ENCODE results near the gene ERVV-1.
"Not testable (repeated sequence)": the region's sequence is repeated elsewhere in the genome, so short reads cannot be mapped to it uniquely, and the experiment has no call there.

Gene ERVV-1

GRCh38 chr19:53019684-53020083 lies 6.0 kb downstream of the ERVV-1 start:
- peak; percentile 24 for TF ChIP-seq CTCF (IDR thresholded peaks at IDR 0.05; ENCODE audit: insufficient read depth, missing control alignments)
- no peak for FAIRE-seq
- DNase-seq (ENCODE audit: insufficient read length, low spot score), result no peak

GRCh38 chr19:53028306-53028705 lies 14.6 kb downstream of the ERVV-1 start:
- FAIRE-seq; DNase-seq (ENCODE audit: insufficient read length, low spot score): not testable (repeated sequence)

- no peak for DNase-seq (ENCODE audit: insufficient read length, low spot score)
- no peak for TF ChIP-seq CTCF (IDR thresholded peaks at IDR 0.05; ENCODE audit: insufficient read depth, missing control alignments)
- FAIRE-seq, result no peak
Measured at GRCh38 chr19:53034054-53034453, 20.3 kb downstream of the ERVV-1 start.

GRCh38 chr19:53034948-53035675 lies 21.4 kb downstream of the ERVV-1 start:
- DNase-seq (ENCODE audit: insufficient read length, low spot score) (no peak), FAIRE-seq (no peak)
- no peak for TF ChIP-seq CTCF (IDR thresholded peaks at IDR 0.05; ENCODE audit: insufficient read depth, missing control alignments)

- no peak for FAIRE-seq
- DNase-seq (ENCODE audit: insufficient read length, low spot score), result peak; percentile 47
- no peak for TF ChIP-seq CTCF (IDR thresholded peaks at IDR 0.05; ENCODE audit: insufficient read depth, missing control alignments)
Measured at GRCh38 chr19:53037101-53038097, 23.7 kb downstream of the ERVV-1 start.

- DNase-seq (ENCODE audit: insufficient read length, low spot score) (no peak), FAIRE-seq (no peak)
- TF ChIP-seq CTCF (IDR thresholded peaks at IDR 0.05; ENCODE audit: insufficient read depth, missing control alignments), result no peak
Measured at GRCh38 chr19:53041366-53041765, 27.6 kb downstream of the ERVV-1 start.

GRCh38 chr19:53045536-53045935 lies 31.8 kb downstream of the ERVV-1 start:
- no peak for TF ChIP-seq CTCF (IDR thresholded peaks at IDR 0.05; ENCODE audit: insufficient read depth, missing control alignments)
- DNase-seq (ENCODE audit: insufficient read length, low spot score), result peak; percentile 41
- FAIRE-seq, result no peak

All from D721Med (cell line).